ENCODE data around the gene LMBRD2.

GRCh38 chr5:36057386-36057785 is 94.3 kb downstream of the LMBRD2 start:
- TF ChIP-seq CTCF (IDR thresholded peaks at IDR 0.05; ENCODE audit: low read length) (no peak), EZH2phosphoT487 (IDR thresholded peaks at IDR 0.05; ENCODE audit: low read length) (no peak)
